Spleen (tissue), 11 donors: Measurements from ENCODE around the gene KCNH6. TPM values are rescaled to one million over a fixed set of nuclear protein-coding genes. Genes with fewer than 3 reads are reported as not detected.

ENCODE experiments used
- DNase-seq: peaks from one replicate; pipeline ENCODE4 v3.0.0-alpha.2; 2020
- H3K27ac ChIP-seq, 8 donors: fragments of 200-600 bp; sonication (generic) in 7 of 8; 1 replicate in 4 of 8; 2 replicates in 4 of 8; pipeline versions ENCODE4 v1.5.0 to v1.8.0; 2016 to 2021; ENCODE audit warnings: inconsistent platforms in 4 of 8, mild to moderate bottlenecking in 4 of 8, moderate library complexity in 1 of 8
- H3K27me3 ChIP-seq, 7 donors: fragments of 200-600 bp; sonication (generic) in 6 of 7; replicated peaks in 1 of 7; 1 replicate in 4 of 7; 2 replicates in 3 of 7; pipeline versions ENCODE4 v1.5.0 to v1.8.0; 2016 to 2021; ENCODE audit warnings: inconsistent platforms in 3 of 7, mild to moderate bottlenecking in 1 of 7
- H3K36me3 ChIP-seq, 6 donors: fragments of 200-600 bp; sonication (generic) in 5 of 6; 1 replicate in 4 of 6; 2 replicates in 2 of 6; pipeline versions ENCODE4 v1.5.0 to v1.8.0; 2016 to 2021; ENCODE audit warnings: inconsistent platforms in 2 of 6
- H3K4me1 ChIP-seq, 6 donors: fragments of 200-600 bp; sonication (generic) in 5 of 6; 1 replicate in 3 of 6; 2 replicates in 3 of 6; pipeline versions ENCODE4 v1.5.0 to v1.8.0; 2016 to 2021; ENCODE audit warnings: inconsistent platforms in 3 of 6
- H3K4me3 ChIP-seq, 8 donors: fragments of 200-600 bp; sonication (generic) in 7 of 8; 1 replicate in 4 of 8; 2 replicates in 4 of 8; pipeline versions ENCODE4 v1.5.0 to v1.8.0; 2016 to 2021; ENCODE audit warnings: inconsistent platforms in 4 of 8, mild to moderate bottlenecking in 4 of 8, moderate library complexity in 2 of 8
- H3K9me3 ChIP-seq, 8 donors: fragments of 200-600 bp; sonication (generic) in 7 of 8; 1 replicate in 4 of 8; 2 replicates in 4 of 8; pipeline versions ENCODE4 v1.5.0 to v1.8.0; 2016 to 2021; ENCODE audit warnings: inconsistent platforms in 4 of 8
- POLR2A ChIP-seq, 3 donors: fragments of 450-650 bp; IDR thresholded peaks; one replicate each; pipeline ENCODE4 v1.5.1; 2017; ENCODE audit warnings: antibody characterized with exemption in 3 of 3, mild to moderate bottlenecking in 1 of 3
- POLR2AphosphoS5 ChIP-seq, 3 donors: sonication (generic); formaldehyde crosslinking; IDR thresholded peaks; one replicate each; pipeline ENCODE4 v1.5.1; 2017; ENCODE audit warnings: antibody characterized with exemption in 3 of 3
- WGBS, 5 donors: extraction: QIAGEN DNeasy Blood & Tissue Kit in 3 of 5; methylation state at CpG; one replicate each; pipeline versions ENCODE4 v1.1.5 to v1.1.7; 2013 to 2018; 5-methylcytosine and 5-hydroxymethylcytosine counted together
- intact Hi-C: fragments of 100-400 bp; cut with DNase I; formaldehyde crosslinking; loops from one replicate; pipeline ENCODE4 v1.15.0; 2023; ENCODE audit warnings: low total_unique reads
- polyA plus RNA-seq, 3 donors: library from polyadenylated mRNA; stranded (reverse); fragments of 200-250 nt; gene quantifications; one replicate each; pipeline ENCODE4 v1.2.1, GENCODE V29; 2013
- total RNA-seq, 7 donors: library from RNA; depleted of rRNA in 3 of 7; stranded (reverse); fragments of >200 nt in 3 of 7; fragmentation: NEBNext Ultra II Directional in 4 of 7; extraction: Animal tissue kit (Norgen Biotek cat#: 25700) in 4 of 7; gene quantifications; one replicate each; pipeline versions ENCODE4 v1.1.0 to v1.2.1, GENCODE V29; 2016 to 2021
- TF ChIP-seq, protein P1 (sequence below), 11 experiments: fragments of 200-600 bp in 7 of 11; fragments of 450-650 bp in 4 of 11; sonication (generic) in 4 of 11; IDR thresholded peaks in 8 of 11; conservative IDR thresholded peaks in 3 of 11; 1 replicate in 7 of 11; 2 replicates in 4 of 11; pipeline versions ENCODE4 v1.4.0 to v1.8.0; 2016 to 2021; ENCODE audit warnings: antibody characterized with exemption in 11 of 11, inconsistent platforms in 4 of 11, mild to moderate bottlenecking in 1 of 11
- donor health status: healthy with polysubstance abuse.
- donor health status: DM: no; HTN: no; CAD: no; lungs with moderate emphysema.
- donor health status: DM: no; HTN: no; CAD: no.
- donor health status: Bipolar disorder and iron deficiency.
- donor health status: healthy.
- donor health status: DM: no; HTN: no; CAD: no.
- donor health status: DM: yes; HTN: yes; CAD: no.

KCNH6 gene
- total and polyA plus RNA-seq, 10 donors: not detected

GRCh38 chr17:63512896-63513644 is 10.1 kb upstream of the KCNH6 start:
- Histone ChIP-seq H3K27ac (no peak overlapping the region), H3K9me3 (no peaks in the 10 kb centered on the region), H3K36me3 (no peaks in the 10 kb centered on the region), H3K27me3 (peaks cover 0 to 25% (median 0%) of the 10 kb centered on the region in 7 donors), H3K4me1 (no peaks in the 10 kb centered on the region), H3K4me3 (no peak overlapping the region)
- intact Hi-C loops: no loop called here
- WGBS, 5 donors: 70 to 86% (median 78%) methylated on average over 7 of the region's 7 CpGs
- DNase-seq: no peak
- TF ChIP-seq, protein P1, sequence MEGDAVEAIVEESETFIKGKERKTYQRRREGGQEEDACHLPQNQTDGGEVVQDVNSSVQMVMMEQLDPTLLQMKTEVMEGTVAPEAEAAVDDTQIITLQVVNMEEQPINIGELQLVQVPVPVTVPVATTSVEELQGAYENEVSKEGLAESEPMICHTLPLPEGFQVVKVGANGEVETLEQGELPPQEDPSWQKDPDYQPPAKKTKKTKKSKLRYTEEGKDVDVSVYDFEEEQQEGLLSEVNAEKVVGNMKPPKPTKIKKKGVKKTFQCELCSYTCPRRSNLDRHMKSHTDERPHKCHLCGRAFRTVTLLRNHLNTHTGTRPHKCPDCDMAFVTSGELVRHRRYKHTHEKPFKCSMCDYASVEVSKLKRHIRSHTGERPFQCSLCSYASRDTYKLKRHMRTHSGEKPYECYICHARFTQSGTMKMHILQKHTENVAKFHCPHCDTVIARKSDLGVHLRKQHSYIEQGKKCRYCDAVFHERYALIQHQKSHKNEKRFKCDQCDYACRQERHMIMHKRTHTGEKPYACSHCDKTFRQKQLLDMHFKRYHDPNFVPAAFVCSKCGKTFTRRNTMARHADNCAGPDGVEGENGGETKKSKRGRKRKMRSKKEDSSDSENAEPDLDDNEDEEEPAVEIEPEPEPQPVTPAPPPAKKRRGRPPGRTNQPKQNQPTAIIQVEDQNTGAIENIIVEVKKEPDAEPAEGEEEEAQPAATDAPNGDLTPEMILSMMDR (IDR thresholded peaks at IDR 0.05 in 8 of 11, conservative IDR thresholded peaks at IDR 0.05 in 3 of 11): no peak

GRCh38 chr17:63514477-63514876 is 8.7 kb upstream of the KCNH6 start:
- H3K4me3 ChIP-seq: no peak overlapping the region
- no peak overlapping the region for H3K27ac ChIP-seq
- H3K9me3 ChIP-seq: no peaks in the 10 kb centered on the region
- H3K36me3 ChIP-seq: no peaks in the 10 kb centered on the region
- DNase-seq: no peak
- WGBS, 5 donors: 75 to 92% (median 77%) methylated on average over 3 of the region's 3 CpGs
- H3K27me3 ChIP-seq: peaks cover 0 to 14% (median 0%) of the 10 kb centered on the region in 7 donors
- H3K4me1 ChIP-seq: no peaks in the 10 kb centered on the region
- intact Hi-C loops: no loop called here
- TF ChIP-seq, protein P1 (IDR thresholded peaks at IDR 0.05 in 8 of 11, conservative IDR thresholded peaks at IDR 0.05 in 3 of 11): no peak
- TF ChIP-seq POLR2AphosphoS5 (IDR thresholded peaks at IDR 0.05) (no peak), POLR2A (IDR thresholded peaks at IDR 0.05) (no peak)

GRCh38 chr17:63514974-63515373 is 8.2 kb upstream of the KCNH6 start:
- Histone ChIP-seq H3K27ac (no peak overlapping the region), H3K27me3 (peaks cover 0 to 14% (median 0%) of the 10 kb centered on the region in 7 donors), H3K4me1 (no peaks in the 10 kb centered on the region), H3K4me3 (no peak overlapping the region), H3K36me3 (no peaks in the 10 kb centered on the region), H3K9me3 (no peaks in the 10 kb centered on the region)
- no peak for TF ChIP-seq POLR2AphosphoS5 (IDR thresholded peaks at IDR 0.05)
- TF ChIP-seq, protein P1 (IDR thresholded peaks at IDR 0.05 in 8 of 11, conservative IDR thresholded peaks at IDR 0.05 in 3 of 11): no peak
- no peak for TF ChIP-seq POLR2A (IDR thresholded peaks at IDR 0.05)
- DNase-seq: no peak
- 65 to 81% (median 68%) methylated on average over 2 of the region's 2 CpGs for WGBS, 5 donors
- intact Hi-C loops: no loop called here

- Histone ChIP-seq H3K4me1 (no peaks in the 10 kb centered on the region), H3K9me3 (no peaks in the 10 kb centered on the region), H3K27me3 (peaks cover 0 to 14% (median 0%) of the 10 kb centered on the region in 7 donors), H3K4me3 (no peak overlapping the region), H3K27ac (no peak overlapping the region), H3K36me3 (no peaks in the 10 kb centered on the region)
- TF ChIP-seq, protein P1 (IDR thresholded peaks at IDR 0.05 in 8 of 11, conservative IDR thresholded peaks at IDR 0.05 in 3 of 11): no peak
- no peak for TF ChIP-seq POLR2A (IDR thresholded peaks at IDR 0.05)
- TF ChIP-seq POLR2AphosphoS5 (IDR thresholded peaks at IDR 0.05): no peak
- intact Hi-C loops: no loop called here
- no peak for DNase-seq
- WGBS, 5 donors: 58 to 71% (median 67%) methylated on average over 1 of the region's 1 CpG
Observed at GRCh38 chr17:63515426-63515825, 7.7 kb upstream of the KCNH6 start.
